ENCODE measurements around the gene GLIPR1L2. TPM values are rescaled to one million over a fixed set of nuclear protein-coding genes. Genes with fewer than 3 reads are reported as not detected.

The GLIPR1L2 gene
- total RNA-seq, 6 experiments from 2014 or later = 0.24 to 1.0 (median 0.32) TPM

DNA sequence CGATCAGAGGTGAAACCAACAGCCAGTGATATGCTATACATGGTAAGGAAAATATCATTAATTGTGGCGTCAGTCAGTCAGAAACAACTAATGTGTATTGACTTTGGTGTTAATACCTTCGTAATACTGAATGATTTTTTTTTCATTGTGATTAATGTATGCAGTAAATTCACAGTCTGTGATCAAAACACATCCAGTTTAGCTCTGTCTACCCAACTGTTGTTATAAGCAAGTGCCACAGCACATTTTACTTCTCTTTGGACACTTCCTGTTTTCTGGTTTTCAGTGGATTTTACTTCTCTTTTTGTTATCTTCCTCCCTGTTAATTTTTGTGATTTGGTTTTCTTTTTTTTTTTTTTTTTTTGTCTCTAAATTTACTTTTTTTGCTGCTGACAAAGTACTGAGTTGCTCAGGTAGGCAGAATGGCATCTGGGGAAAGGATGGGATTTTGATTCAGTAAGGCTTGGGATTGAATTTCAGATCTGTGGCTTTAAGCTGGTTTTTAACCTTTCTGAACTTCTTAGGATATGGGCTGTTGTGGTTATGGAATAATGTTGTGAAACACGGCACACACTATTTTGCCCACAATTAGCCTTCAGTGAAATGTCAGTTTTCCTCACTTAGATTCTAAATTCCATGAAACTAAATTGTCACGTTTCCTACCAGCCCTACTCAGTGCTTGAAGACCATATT lies 90.3 kb downstream of the GLIPR1L2 start:
- peak overlapping the region in 2 of 3 donors; percentile 42 to 75 for H3K27ac ChIP-seq
- H3K4me3 ChIP-seq = peak overlapping the region; percentile 17 to 31 (median 17)
- intact Hi-C loops (cut with DNase I) = no loop called here
- peak in 3 of 4 donors; percentile 26 to 31 (median 27) for ATAC-seq
- no peaks in the 10 kb centered on the region for H3K9me3 ChIP-seq
- WGBS (ENCODE audit: insufficient coverage, low coverage, low lambda C conversion rate, missing lambda C conversion rate) = 40% methylated on average over 4 of the region's 5 CpGs
- H3K27me3 ChIP-seq = no peaks in the 10 kb centered on the region
- TF ChIP-seq CTCF (IDR thresholded peaks at IDR 0.05) (no peak), POLR2A (IDR thresholded peaks at IDR 0.05) (no peak)
- no peaks in the 10 kb centered on the region for H3K36me3 ChIP-seq
- DNase-seq = no peak
- H3K4me1 ChIP-seq = no peaks in the 10 kb centered on the region

DNA sequence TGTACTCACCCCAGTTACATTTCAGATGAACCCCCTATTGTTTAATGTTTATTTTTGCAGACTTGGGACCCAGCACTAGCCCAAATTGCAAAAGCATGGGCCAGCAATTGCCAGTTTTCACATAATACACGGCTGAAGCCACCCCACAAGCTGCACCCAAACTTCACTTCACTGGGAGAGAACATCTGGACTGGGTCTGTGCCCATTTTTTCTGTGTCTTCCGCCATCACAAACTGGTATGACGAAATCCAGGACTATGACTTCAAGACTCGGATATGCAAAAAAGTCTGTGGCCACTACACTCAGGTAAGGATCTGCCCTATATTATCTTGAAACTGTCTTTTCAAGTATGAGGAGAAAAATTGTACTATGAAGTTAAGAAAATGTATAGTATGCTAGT lies 90.9 kb downstream of the GLIPR1L2 start:
- no peaks in the 10 kb centered on the region for H3K4me1 ChIP-seq
- H3K36me3 ChIP-seq = no peaks in the 10 kb centered on the region
- H3K4me3 ChIP-seq = peak overlapping the region; percentile 17 to 31 (median 17)
- H3K27ac ChIP-seq = peak overlapping the region in 2 of 3 donors; percentile 30 to 42
- no peaks in the 10 kb centered on the region for H3K9me3 ChIP-seq
- WGBS (ENCODE audit: insufficient coverage, low coverage, low lambda C conversion rate, missing lambda C conversion rate) = 39% methylated on average over 4 of the region's 4 CpGs
- TF ChIP-seq CTCF (IDR thresholded peaks at IDR 0.05) (no peak), POLR2A (IDR thresholded peaks at IDR 0.05) (no peak)
- ATAC-seq (no peak), DNase-seq (no peak)
- H3K27me3 ChIP-seq = no peaks in the 10 kb centered on the region
- intact Hi-C loops (cut with DNase I) = no loop called here

Other genes with a start within 250 kb of the GLIPR1L2 start
- under 1 TPM in 1 of 6 experiments, not detected in 5; 0.02 TPM for gene KCNC2, start 181.2 kb upstream of the GLIPR1L2 start, total RNA-seq
- 1 to 10 TPM; 2.3 to 6.9 (median 2.5) TPM for gene CAPS2, start 60.8 kb upstream of the GLIPR1L2 start, total RNA-seq
- not detected for gene GLIPR1L1, start 56.4 kb upstream of the GLIPR1L2 start, total RNA-seq
- 10 to 100 TPM in 1 of 6 experiments, 1 to 10 TPM in 5; 3.4 to 16.2 (median 4.0) TPM for gene GLIPR1, start 89.7 kb downstream of the GLIPR1L2 start, total RNA-seq
- 10 to 100 TPM; 14.1 to 25.3 (median 20.3) TPM for gene KRR1, start 120.5 kb downstream of the GLIPR1L2 start, total RNA-seq